GM12891 (cell line): Measurements from ENCODE around the gene SWAP70.

ENCODE experiments used
- DNase-seq: peaks from one replicate; pipeline ENCODE4 v3.0.0; 2011; ENCODE audit warnings: low spot score; ENCODE audit not compliant: insufficient read length
- FAIRE-seq: peaks from 2 replicates; lab custom pipeline; 2011; peaks lifted over from hg19 to GRCh38; lab: Jason Lieb, UNC
- PAX5 ChIP-seq: IDR thresholded peaks from 2 replicates; pipeline ENCODE4 v1.6.1; 2011; ENCODE audit warnings: low read length, moderate library complexity, mild to moderate bottlenecking; ENCODE audit not compliant: insufficient read depth, severe bottlenecking
- POLR2A ChIP-seq: IDR thresholded peaks from 2 replicates; pipeline ENCODE4 v1.6.1; 2011; ENCODE audit warnings: low read depth, low read length, control low read depth
- POLR2AphosphoS5 ChIP-seq: IDR thresholded peaks from 2 replicates; pipeline ENCODE4 v1.6.1; 2011; ENCODE audit warnings: low read depth, low read length, control low read depth
- POU2F2 ChIP-seq: IDR thresholded peaks from 2 replicates; pipeline ENCODE4 v1.6.1; 2011; ENCODE audit warnings: low read depth, mild to moderate bottlenecking, control low read depth, low read length, moderate library complexity
- SPI1 ChIP-seq: IDR thresholded peaks from 2 replicates; pipeline ENCODE4 v1.6.1; 2011; ENCODE audit warnings: low read depth, low read length, control low read depth
- TAF1 ChIP-seq: IDR thresholded peaks from 2 replicates; pipeline ENCODE4 v1.6.1; 2011; ENCODE audit warnings: low read depth, low read length, control low read depth

Gene SWAP70

GRCh38 chr11:9777525-9777924 is 113.6 kb downstream of the SWAP70 start:
- TF ChIP-seq POLR2A (no peak), PAX5 (no peak), POU2F2 (no peak), POLR2AphosphoS5 (no peak), SPI1 (no peak), TAF1 (no peak)
- FAIRE-seq (no peak), DNase-seq (no peak)

- TF ChIP-seq PAX5 (no peak), POU2F2 (no peak), POLR2A (no peak), POLR2AphosphoS5 (no peak), SPI1 (no peak), TAF1 (no peak)
- FAIRE-seq = no peak
- DNase-seq = no peak
Measured at GRCh38 chr11:9780929-9781328, 117.1 kb downstream of the SWAP70 start.

GRCh38 chr11:9783986-9784385 is 120.1 kb downstream of the SWAP70 start:
- TF ChIP-seq SPI1 (no peak), TAF1 (no peak), POLR2AphosphoS5 (no peak), POLR2A (no peak), POU2F2 (no peak), PAX5 (no peak)
- DNase-seq (no peak), FAIRE-seq (no peak)

GRCh38 chr11:9784602-9785315 is 120.9 kb downstream of the SWAP70 start:
- TF ChIP-seq SPI1 = no peak
- no peak for TF ChIP-seq TAF1
- TF ChIP-seq POLR2A = no peak
- no peak for TF ChIP-seq POLR2AphosphoS5
- no peak for TF ChIP-seq POU2F2
- TF ChIP-seq PAX5 = no peak
- DNase-seq = no peak
- no peak for FAIRE-seq

- no peak for FAIRE-seq
- no peak for DNase-seq
- no peak for TF ChIP-seq POU2F2
- no peak for TF ChIP-seq PAX5
- no peak for TF ChIP-seq TAF1
- no peak for TF ChIP-seq POLR2A
- no peak for TF ChIP-seq SPI1
- TF ChIP-seq POLR2AphosphoS5 = no peak
Measured at GRCh38 chr11:9787260-9787659, 123.4 kb downstream of the SWAP70 start.

GRCh38 chr11:9787981-9788521 is 124.2 kb downstream of the SWAP70 start:
- DNase-seq = no peak

GRCh38 chr11:9789910-9790309 is 126.0 kb downstream of the SWAP70 start:
- TF ChIP-seq POLR2A = no peak
- TF ChIP-seq POLR2AphosphoS5 = no peak
- TF ChIP-seq PAX5 = no peak
- no peak for TF ChIP-seq TAF1
- TF ChIP-seq SPI1 = no peak
- no peak for TF ChIP-seq POU2F2
- no peak for FAIRE-seq

More at GRCh38 chr11:9787981-9788521, 124.2 kb downstream of the SWAP70 start:
- FAIRE-seq = no peak
- TF ChIP-seq SPI1 = no peak
- no peak for TF ChIP-seq POLR2AphosphoS5
- TF ChIP-seq PAX5 = no peak
- TF ChIP-seq POLR2A = no peak
- TF ChIP-seq TAF1 = no peak

GRCh38 chr11:9790703-9791102 is 126.8 kb downstream of the SWAP70 start:
- TF ChIP-seq POLR2A (no peak), TAF1 (no peak), POLR2AphosphoS5 (no peak), PAX5 (no peak), POU2F2 (no peak), SPI1 (no peak)
- DNase-seq = no peak
- FAIRE-seq = no peak

More at GRCh38 chr11:9789910-9790309, 126.0 kb downstream of the SWAP70 start:
- no peak for DNase-seq

- no peak for TF ChIP-seq TAF1
- no peak for TF ChIP-seq POU2F2
- no peak for TF ChIP-seq SPI1
- no peak for TF ChIP-seq POLR2AphosphoS5
- TF ChIP-seq POLR2A = no peak
- no peak for TF ChIP-seq PAX5
- FAIRE-seq (no peak), DNase-seq (no peak)
Measured at GRCh38 chr11:9796266-9796665, 132.4 kb downstream of the SWAP70 start.
